HG03025 (cell line): ENCODE measurements around the gene ALS2.
"Not testable (repeated sequence)": the region's sequence is repeated elsewhere in the genome, so short reads cannot be mapped to it uniquely, and the experiment has no call there.

Source experiments
- ATAC-seq: cut with Tn5 transposase; IDR thresholded peaks from one replicate; pipeline ENCODE4 v1.9.1; 2021; ENCODE audit warnings: mild to moderate bottlenecking, moderate library complexity; ENCODE audit not compliant: unreplicated experiment, low FRiP score

ALS2 gene

DNA sequence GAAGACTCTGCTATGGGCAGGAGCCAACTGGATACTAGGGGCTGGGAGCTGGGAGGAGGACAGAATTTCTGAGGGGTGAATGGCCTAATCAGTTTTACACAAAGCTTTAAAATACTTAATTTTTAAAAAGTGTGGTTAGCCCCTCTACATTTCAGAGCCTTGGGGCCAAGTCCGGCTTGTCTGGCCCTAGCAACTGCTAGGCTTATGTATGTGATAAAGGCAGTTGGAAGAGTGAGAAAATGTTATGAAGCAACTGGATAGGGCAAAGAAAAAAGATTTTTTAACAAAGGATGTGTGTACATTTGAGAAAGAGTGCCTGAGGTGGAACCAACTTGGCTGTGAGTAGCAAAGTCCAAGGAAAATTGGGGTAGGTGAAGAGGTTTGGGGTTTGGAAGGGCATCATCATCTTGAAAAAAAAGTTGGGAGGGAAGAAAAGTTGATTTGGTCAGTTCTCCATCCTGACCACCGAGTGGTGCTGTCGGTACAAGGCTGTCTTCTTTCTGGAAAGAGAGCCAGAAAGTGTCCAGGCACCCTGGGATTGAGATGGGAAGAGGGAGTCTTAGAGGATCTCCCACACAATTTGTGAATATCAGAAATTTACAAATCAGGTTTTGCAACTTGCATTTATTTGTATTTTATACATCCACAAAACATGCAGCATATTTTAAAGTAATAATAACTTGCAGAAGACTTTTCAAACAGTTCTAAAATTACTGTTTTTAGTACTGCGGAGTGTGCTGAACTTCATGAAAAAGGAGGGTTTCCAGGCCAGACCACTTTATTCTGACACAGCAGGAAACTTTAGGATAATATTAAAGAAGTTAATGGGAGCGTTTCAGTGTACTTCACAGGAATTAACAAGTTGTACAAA lies 15.1 kb upstream of the ALS2 start:
- ATAC-seq, result no peak

DNA sequence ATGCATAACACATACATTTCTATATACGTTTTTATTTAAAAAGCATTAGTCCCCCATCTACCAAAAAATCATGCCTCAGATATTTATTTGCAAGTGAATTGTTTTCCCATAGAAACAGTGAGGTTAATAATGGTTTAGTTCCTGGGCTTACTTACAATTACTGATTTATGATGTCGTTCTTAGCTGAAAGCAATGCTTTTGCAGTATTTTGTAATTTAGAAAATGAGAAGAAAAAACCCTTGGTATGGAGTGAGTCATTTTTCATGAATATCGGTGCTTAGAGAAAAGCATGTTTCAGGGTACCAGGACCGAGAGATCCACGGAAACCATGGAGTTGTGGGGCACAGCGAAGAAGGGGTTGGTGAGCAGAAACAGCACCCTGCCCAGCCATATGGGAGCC lies 13.6 kb upstream of the ALS2 start:
- no peak for ATAC-seq

DNA sequence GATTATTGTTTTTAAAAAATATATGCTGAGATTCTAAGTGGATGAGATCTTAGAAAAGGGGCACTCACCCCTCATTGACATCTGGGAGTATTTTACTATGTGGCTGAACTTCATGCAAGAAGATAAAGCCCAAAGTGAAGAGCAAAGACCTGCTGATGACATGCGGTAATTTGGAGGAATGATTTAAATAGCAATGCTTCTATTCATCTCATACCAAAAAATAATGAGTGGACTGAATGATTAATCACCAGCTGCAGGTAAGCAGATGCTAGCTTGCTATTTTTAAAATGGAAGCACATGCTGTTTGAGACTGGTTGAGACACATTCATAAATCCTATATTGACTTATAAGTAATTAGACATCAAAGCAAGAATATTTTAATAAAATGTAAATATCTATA lies 12.9 kb upstream of the ALS2 start:
- ATAC-seq, result no peak

DNA sequence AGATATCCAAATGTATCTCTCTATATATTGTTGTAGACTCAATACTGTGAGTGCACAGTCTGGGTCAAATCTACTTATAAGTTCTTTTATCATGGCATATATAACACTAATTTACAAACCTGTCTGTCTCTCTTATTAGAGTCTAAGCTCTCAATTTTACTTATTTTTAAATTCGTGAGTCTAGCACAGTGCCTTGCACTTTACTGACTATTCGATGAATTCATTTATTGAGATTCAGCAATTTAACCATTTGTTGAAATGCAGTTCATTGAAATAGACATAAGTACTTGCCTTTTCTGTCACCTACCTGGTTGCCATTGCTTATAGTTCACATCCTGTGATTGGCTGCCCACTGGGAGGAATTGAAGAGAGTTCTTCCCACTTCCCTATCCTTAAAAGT lies 10.3 kb upstream of the ALS2 start:
- no peak for ATAC-seq

DNA sequence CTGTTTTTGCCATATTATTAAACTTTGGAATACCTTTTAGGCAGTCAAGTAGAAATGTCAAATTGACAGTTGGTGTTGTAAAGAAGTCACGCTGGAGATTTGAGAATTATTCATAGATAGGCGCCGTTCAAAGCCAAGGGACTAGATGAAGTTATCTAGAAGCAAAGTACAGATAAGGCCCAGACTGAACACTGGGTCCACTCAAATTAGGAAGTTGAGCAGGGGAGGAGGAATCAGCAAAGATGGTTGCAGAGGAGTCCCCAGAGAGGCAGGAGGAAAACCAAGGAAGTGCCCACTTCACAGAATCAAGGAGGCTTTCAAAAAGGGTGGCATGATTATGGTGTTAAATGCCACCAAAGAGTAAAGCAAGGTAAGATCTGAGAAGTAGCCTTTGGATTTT lies 9.6 kb upstream of the ALS2 start:
- ATAC-seq, result no peak

DNA sequence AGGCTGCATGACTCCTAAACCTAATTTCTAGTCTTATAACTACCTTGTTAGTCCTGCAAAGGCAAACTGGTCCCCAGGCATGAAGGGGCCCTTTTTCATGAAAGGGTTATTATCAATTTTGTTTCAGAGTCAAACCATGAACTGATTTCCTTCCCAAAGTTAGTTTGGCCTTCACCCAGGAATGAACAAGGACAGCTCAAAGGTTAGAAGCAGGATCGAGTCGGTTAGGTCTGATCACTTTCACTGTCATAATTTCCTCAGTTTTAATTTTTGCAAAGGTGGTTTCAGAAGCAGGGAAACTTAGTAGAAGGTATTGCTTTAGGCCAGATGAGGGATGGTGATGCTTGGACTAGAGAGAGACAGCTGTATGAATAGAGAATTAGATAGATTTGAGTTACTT lies 8.7 kb upstream of the ALS2 start:
- no peak for ATAC-seq

DNA sequence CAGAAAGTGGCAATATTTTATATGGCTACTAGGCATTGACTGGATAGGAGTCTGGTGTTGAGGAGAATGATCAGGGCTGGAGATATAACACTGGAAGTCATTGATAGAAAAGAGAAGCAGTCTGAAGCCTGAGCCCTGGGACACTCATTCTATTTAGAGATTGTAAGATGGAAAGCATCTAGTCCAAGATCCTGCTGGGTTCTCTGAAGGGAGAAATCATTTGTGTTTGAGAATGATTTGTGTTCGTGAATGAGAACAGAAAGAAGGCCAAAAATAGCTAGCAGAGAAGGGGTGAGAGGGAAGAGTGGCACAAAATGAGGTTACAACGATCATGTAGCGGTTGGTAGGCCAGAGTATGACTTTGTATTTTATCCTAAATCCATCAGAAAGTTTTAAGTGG lies 7.6 kb upstream of the ALS2 start:
- no peak for ATAC-seq

DNA sequence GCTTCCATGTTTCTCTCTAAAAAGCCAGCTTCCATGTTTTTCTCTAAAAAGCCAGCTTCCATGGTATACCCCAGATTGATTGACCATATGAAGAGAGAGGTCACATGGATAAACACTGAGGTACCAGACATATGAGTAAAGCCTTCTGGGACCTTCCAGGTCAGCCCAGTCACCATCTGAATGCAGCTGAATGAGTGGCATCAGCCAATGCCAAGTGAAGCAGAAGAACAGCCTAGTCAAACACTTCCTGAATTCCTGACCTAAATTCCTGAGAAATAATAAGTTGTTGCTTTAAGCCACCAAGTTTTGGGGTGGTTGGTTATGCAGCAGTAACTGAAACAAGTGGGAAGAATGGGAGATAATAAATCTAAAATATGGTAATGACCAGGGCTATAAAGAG lies 5.7 kb upstream of the ALS2 start:
- ATAC-seq, result no peak

DNA sequence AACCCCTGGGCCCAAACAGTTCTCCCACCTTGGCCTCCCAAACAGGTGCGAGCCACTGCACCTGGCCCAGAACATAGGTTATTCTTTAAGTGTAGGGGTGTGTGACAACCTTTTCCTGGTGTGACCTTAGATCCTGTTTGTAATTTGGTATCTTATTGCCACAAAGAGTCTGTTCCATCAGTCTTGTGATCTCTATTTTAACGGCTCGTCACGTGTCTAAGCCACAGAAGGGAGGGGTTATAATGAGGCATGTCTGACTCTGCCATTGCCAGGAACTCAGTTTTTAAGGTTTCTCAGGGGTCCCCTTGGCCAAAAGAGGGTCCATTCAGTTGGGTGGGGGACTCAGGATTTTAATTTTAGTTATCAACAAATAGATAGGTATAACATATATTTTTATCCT lies 4.4 kb upstream of the ALS2 start:
- ATAC-seq, result no peak

DNA sequence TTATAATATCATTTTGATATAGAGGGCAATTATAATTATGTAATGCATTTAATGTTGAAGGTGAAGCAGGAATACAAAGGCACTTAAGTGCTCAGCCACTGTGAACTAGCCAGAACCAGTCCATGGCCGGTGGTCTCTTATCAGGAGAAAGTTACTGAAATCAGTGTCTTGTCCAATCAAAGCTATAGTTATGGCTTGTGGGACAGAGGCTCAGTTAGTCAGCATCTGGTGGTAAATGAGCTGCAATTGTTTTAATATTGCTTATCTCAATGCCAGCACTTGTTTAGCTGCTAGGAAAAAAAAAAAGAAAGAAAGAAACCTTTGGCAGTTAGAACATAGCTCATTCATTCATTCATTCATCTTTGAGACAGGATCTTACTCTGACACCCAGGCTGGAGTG lies 3.8 kb upstream of the ALS2 start:
- ATAC-seq, result no peak

DNA sequence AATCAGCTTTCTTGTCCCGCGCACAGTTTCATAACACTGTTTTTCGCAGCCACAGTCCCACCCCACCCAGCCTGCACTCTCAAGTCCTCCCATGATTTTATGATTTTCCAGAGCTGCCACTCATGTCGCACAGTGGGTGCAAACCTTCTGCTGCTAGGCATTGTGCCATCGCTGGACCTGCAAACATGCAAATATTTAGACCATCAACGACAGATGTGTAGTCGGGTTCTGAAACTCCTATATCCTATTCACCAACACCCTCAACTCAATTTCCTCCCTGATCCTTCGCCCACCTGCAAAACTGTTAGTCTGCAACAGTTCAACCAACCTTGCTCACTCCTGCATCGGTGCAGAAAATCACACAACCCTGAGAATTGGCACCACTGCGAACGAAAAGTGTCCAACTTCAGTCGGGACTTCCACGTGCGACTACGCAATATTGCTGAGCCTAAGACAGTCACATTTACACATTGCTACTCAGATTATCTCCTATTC lies 871 bp upstream of the ALS2 start:
- ATAC-seq, result peak; percentile 11

DNA sequence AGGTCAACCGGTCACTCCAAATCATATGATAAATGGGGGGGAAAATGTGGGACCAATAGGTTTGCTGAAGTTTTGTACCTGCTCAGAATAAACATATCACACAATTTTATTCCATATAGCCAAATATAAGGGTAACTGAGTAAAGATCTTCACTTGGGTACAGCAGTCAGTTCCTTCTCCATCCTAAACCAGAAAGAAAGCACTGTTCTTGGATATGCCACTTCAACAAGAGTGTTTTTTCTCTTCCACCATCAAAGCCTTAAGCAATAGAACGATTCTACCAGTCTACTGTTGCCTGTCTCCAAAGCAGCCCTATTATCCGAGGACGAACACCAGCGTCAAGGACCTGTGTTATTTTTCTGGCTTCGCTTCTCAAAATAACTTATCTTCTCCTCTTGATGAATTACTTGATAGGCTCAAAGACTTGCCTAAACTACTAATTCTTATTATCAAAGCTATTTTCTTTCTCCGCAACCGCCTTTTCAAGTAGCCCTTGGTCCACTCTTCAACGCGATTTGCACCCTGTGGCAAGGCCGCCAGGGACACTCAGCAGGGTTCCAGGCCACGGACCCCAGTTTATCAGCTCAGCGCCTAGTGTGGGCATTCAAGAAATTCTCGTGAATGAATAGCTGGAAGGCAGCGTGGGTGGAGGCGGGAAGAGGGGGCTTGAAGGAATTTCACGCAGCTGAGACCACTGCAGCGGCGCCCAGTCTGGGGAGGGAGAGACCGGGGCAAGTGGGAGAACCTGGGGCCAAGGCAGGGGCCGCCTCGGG lies 646 bp downstream of the ALS2 start:
- ATAC-seq, result peak; percentile 4

DNA sequence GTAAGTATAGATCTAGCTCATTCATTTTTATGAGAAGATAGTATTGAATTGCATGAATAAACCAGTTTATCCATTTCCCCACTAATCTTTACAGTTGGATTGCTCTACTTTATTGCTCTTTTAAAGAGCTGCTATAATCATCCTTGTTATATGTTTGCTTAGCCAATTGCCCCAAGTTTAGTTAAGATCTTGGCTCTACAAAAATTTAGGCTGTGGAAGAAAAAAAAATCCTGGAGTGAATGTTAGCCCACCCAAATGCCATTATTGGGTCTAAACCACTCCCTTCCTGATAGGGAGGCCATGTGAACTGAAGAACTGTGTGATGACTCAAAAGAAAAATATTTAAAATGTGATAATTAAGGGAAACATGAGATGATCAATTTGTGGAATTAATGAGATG lies 2.9 kb downstream of the ALS2 start:
- no peak for ATAC-seq

DNA sequence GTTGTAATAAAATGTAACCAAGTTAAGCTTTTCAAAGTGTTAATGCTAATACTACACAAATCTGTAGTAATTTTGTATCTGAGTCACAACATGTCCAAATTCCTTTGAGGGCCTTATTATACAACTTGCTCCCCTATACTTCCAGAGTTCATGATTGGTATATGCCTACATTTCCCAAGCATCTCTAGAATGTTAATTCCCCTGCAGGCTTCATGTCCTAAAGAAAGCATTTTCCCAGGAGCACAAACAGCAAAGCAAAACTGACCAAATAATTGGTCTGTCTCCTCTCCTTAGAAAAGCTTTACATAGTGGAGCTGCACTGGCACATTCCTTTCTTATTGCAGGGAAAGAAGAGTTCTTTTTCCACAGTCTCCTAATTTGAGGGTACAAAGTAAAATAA lies 3.7 kb downstream of the ALS2 start:
- no peak for ATAC-seq

DNA sequence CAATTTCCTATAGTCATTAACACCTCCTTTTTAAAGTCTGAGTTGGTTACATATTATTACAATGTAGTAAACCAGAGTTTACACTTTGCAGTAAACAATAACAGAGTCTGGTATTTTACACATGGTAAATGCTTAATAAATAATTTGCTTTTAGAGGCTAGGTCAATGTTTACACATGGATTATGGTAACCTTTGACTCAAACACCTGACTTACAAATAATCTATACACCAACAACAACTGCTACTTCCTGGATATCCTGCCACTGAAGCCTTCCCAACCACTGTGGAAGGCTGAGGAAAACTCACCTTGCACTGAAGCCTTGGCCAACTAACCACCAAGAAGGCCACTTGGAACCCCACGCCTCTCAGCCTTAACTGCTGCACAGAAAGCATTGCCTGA lies 5.4 kb downstream of the ALS2 start:
- ATAC-seq, result no peak

DNA sequence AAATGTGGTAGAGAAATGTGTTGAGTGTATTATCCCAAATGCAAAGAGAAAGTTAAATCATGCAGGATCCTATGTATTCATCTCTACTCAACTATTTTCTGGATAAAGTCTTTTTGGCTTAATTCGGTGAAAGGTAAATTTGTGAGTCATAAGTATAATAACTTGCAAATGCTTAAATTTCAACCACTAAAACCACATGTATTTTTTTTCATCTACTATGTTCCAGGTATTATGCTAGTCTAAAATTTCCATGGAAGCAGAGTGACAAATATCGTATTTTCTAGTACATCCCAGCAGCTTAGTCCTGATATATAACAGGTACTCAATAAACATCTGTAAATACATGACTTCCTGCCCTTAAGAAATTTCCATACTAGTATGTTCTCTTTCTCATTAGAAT lies 6.2 kb downstream of the ALS2 start:
- no peak for ATAC-seq

DNA sequence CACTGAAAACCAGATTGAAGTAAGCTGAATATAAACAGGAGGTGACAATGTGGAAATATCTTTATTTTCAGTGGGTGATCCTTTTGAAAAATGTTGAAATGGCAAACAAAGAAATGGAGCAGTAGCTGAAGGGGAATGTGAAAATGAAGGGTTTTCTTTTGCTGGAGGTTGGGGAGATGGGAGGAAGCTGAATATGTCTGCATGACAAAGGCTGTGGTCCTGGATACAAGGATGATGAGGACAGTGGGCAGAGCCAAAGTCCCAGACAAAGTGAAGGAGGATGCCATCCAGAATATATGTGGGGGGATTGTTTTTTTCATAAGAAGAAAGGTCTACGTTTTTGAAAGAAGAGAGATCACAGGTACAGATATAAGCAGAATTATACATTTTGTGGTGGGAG lies 6.7 kb downstream of the ALS2 start:
- no peak for ATAC-seq

DNA sequence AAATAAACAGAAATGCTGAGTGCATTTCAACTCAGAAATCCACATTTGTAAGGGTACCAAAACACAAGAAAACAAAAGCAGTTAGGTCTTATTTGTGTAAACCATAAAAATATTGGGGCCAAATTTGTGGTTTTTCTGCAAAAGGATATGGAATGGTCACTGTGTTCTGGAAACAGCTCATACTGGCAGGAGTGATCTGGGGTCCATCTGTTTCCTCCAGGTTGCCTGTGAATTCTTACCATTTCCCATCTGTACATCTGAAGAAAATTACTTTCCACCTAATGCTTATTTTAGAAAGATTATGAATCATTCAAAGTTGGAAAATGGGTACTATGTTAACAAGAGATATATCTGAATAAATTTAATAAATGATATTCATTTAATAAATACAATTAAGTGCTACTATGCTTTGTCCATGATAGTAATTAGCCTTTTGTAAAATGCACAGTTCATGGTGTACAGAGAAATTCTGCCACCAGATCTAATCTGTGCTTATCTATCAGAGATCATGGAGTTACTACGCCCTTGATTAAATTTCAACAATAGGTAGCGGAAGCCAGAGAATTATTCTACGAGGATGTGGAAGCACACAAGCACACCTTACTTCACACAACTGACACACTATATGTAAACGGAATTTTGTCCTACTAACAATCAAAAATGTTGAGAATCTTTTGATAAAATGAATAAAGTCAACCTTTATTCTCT lies 10.9 kb downstream of the ALS2 start:
- no peak for ATAC-seq

DNA sequence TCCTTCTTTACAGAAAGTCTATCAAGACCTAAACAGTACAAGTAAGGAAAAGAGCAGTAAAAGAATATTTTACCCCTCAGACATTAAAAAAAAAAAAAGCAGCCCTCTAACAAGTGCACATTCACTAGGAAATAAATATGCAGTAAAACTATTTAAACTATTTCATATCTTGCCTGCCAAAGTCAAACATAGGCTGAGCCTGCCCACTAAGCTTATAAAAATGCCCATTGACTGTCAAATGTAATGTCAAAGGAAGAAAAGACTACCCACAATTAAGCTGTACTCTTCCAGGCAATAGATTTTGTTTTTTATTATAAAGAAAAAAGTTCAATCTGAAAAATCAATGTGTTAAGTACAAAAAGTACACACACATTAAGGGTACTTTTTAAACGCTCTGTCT lies 11.8 kb downstream of the ALS2 start:
- ATAC-seq, result no peak

DNA sequence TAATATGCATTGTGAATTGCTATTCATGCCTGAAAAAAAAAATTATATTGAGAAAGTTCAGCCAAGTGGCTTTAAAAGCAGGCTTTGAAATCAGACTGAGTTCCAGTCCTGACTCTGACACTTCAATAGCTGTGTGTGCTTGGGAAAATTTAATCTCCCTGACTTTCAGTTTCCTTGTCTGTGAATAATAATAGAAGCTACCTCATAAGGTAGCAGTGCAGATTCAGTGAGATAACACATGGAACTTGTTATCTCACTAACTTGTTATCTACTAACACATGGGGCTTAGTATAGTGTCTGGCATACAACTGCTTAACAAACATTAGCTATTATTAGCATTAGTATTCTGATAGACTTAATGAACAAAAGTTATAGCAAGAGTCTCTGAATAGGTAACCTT lies 14.9 kb downstream of the ALS2 start:
- no peak for ATAC-seq

DNA sequence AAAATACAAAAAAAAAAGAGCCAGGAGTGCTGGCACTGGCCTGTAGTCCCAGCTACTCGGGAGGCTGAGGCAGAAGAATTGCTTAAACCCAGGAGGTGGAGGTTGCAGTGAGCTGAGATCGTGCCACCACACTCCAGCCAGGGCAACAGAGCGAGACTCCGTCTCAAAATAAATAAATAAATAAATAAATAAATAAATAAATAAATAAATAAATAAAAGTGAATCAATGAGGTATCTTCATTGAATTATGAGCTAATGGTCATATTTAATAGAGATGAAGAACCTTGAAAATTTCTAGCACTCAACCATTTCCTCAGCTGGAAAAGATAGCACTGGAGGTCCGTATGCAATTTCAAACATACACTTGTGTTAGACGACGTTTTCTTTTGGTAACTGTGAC lies 16.3 kb downstream of the ALS2 start:
- not testable (repeated sequence) for ATAC-seq
